ENCODE results near the gene SGIP1. TPM values are rescaled to one million over a fixed set of nuclear protein-coding genes. Genes with fewer than 3 reads are reported as not detected.

SGIP1 gene
- total and polyA plus RNA-seq, 2 of the 8 experiments (the other 6 are each of a cell fraction or from before 2014, with no cell fraction given) = 1.4 to 2.1 TPM

DNA sequence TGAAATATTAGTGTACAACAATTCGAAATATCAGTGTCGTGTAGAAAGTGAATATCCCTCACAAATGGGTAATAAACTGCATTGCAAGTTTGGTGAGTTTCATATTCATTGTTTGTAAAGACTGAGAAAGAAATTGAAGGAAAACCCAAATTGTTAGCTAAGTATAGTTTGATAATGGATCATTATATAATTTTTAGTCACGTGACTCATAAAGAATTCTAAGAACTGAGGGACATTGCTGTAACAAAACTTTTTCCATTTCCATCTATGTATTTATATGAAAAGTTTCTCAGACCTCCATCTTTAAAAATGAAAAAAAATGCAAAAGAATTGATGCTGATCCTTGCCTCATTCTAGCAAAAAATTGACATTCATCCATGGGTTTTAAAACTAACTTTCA, 36.0 kb upstream of the SGIP1 start:
- H2BK20ac ChIP-seq (ENCODE audit: low read length) = no peak overlapping the region
- H3K4me3 ChIP-seq (ENCODE audit: extremely low read depth in 1 of 4, insufficient read depth in 2 of 4, low read depth in 3 of 4, low read length in 4 of 4) = no peak overlapping the region
- no peaks in the 10 kb centered on the region for H3K36me3 ChIP-seq (ENCODE audit: control insufficient read depth in 2 of 4, insufficient read depth in 4 of 4, low read length in 3 of 4)
- H3K23me2 ChIP-seq (ENCODE audit: low read depth, low read length) = no peaks in the 10 kb centered on the region
- peaks cover 0 to 1% (median 0%) of the 10 kb centered on the region in 4 experiments; a peak in 1 of 7 replicates for H3K27me3 ChIP-seq (replicated peaks in 1 of 4; ENCODE audit: control insufficient read depth in 3 of 4, extremely low read depth in 1 of 4, insufficient read depth in 3 of 4, low read length in 3 of 4)
- no peak for DNase-seq (ENCODE audit: low read depth in 1 of 2, low spot score in 2 of 2)
- no peak overlapping the region for H4K91ac ChIP-seq (replicated peaks; ENCODE audit: insufficient read length, low read length)
- no peak for FAIRE-seq
- H4K8ac ChIP-seq (ENCODE audit: extremely low read depth, insufficient read depth, low read length) = no peak overlapping the region
- no peak overlapping the region for H2BK5ac ChIP-seq (ENCODE audit: low read depth, low read length)
- no peak overlapping the region for H2BK12ac ChIP-seq (ENCODE audit: low read depth, low read length)
- H3K9ac ChIP-seq (replicated peaks in 1 of 4; ENCODE audit: extremely low read depth in 1 of 4, low read depth in 3 of 4, low read length in 3 of 4) = no peak overlapping the region
- no peak overlapping the region for H2BK120ac ChIP-seq (replicated peaks; ENCODE audit: low read depth, low read length)
- H3K4me1 ChIP-seq (replicated peaks in 1 of 4; ENCODE audit: control insufficient read depth in 3 of 4, insufficient read depth in 4 of 4, low read length in 3 of 4) = no peaks in the 10 kb centered on the region
- H3K56ac ChIP-seq (replicated peaks; ENCODE audit: insufficient read length, low read depth, low read length) = no peak overlapping the region
- no peak overlapping the region for H3K14ac ChIP-seq (ENCODE audit: insufficient read length)
- H3K27ac ChIP-seq (ENCODE audit: low read depth, low read length) = no peak overlapping the region
- H4K20me1 ChIP-seq (replicated peaks in 1 of 2; ENCODE audit: control insufficient read depth in 1 of 2, insufficient read depth in 2 of 2, low read length in 2 of 2) = peaks cover 0 to 2% of the 10 kb centered on the region in 2 experiments
- H3K79me1 ChIP-seq (ENCODE audit: low read depth, low read length) = no peaks in the 10 kb centered on the region
- ChIA-PET CTCF (ENCODE audit: partially characterized antibody) (interaction anchor here (1.0 kb wide), 1 partner anchor 9 kb away, joined by 3 read pairs; no protein-coding TSS in a partner anchor), POLR2A (ENCODE audit: partially characterized antibody) (no interaction called here)
- no peaks in the 10 kb centered on the region for H3K9me3 ChIP-seq (ENCODE audit: insufficient read depth in 2 of 2, low read depth in 1 of 2, low read length in 1 of 2)
- 81% methylated on average over 3 of the region's 3 CpGs; no CpG with 5 or more reads in 1 of the 2 experiments for WGBS, 2 experiments (ENCODE audit: extremely low coverage in 1 of 2, insufficient coverage in 1 of 2, insufficient read length in 1 of 2, insufficient replicate concordance in 2 of 2, low coverage in 1 of 2, low lambda C conversion rate in 2 of 2, missing lambda C conversion rate in 1 of 2)
- no peak overlapping the region for H3K23ac ChIP-seq (ENCODE audit: insufficient read length)
- no peak overlapping the region for H4K5ac ChIP-seq (ENCODE audit: insufficient read length, low read depth, low read length)
- H3K4ac ChIP-seq (replicated peaks; ENCODE audit: insufficient read length, low read depth, low read length) = no peak overlapping the region
- H3K4me2 ChIP-seq (ENCODE audit: insufficient read depth in 1 of 2, low read depth in 2 of 2, low read length in 2 of 2) = no peak overlapping the region
- no peak overlapping the region for H2AFZ ChIP-seq (ENCODE audit: low read length)
- H3K79me2 ChIP-seq (ENCODE audit: control insufficient read depth in 1 of 2, insufficient read depth in 2 of 2, low read length in 2 of 2) = no peaks in the 10 kb centered on the region
- H2AK5ac ChIP-seq (ENCODE audit: low read depth, low read length) = no peak overlapping the region
- no peak overlapping the region for H3K18ac ChIP-seq (ENCODE audit: extremely low read depth, low read length)
- H2BK15ac ChIP-seq (ENCODE audit: low read length) = no peak overlapping the region
- no peak for TF ChIP-seq EP300 (IDR thresholded peaks at IDR 0.05; ENCODE audit: borderline replicate concordance in 1 of 2, low read depth in 2 of 2, low read length in 2 of 2)
- no peak for TF ChIP-seq EZH2 (IDR thresholded peaks at IDR 0.05; ENCODE audit: low read depth, low read length, severe bottlenecking)
- TF ChIP-seq E2F6 (IDR thresholded peaks at IDR 0.05) = no peak
- no peak for TF ChIP-seq TCF12 (IDR thresholded peaks at IDR 0.05; ENCODE audit: low read depth, low read length)
- no peak for TF ChIP-seq ATF3 (IDR thresholded peaks at IDR 0.05; ENCODE audit: insufficient read depth, low read depth, low read length)
- TF ChIP-seq TAF1 (IDR thresholded peaks at IDR 0.05; ENCODE audit: low read depth, low read length) = no peak
- no peak for TF ChIP-seq SP4 (IDR thresholded peaks at IDR 0.05; ENCODE audit: low read length)
- TF ChIP-seq POLR2A (IDR thresholded peaks at IDR 0.05; ENCODE audit: control extremely low read depth in 1 of 2, low read depth in 2 of 2, low read length in 2 of 2) = no peak
- no peak for TF ChIP-seq CEBPB (IDR thresholded peaks at IDR 0.05; ENCODE audit: low read depth, low read length)
- TF ChIP-seq MAX (IDR thresholded peaks at IDR 0.05) = no peak
- no peak for TF ChIP-seq CBX5 (IDR thresholded peaks at IDR 0.05; ENCODE audit: low read depth, low read length)
- no peak for TF ChIP-seq SP1 (IDR thresholded peaks at IDR 0.05; ENCODE audit: low read depth, low read length)
